Measurements from ENCODE around the gene CTDSPL. TPM values are rescaled to one million over a fixed set of nuclear protein-coding genes. Genes with fewer than 3 reads are reported as not detected.
"Not testable (repeated sequence)": the region's sequence is repeated elsewhere in the genome, so short reads cannot be mapped to it uniquely, and the experiment has no call there.

Gene CTDSPL
- total and polyA plus RNA-seq, 2 experiments from 2014 or later = 15.3 to 22.3 TPM

GRCh38 chr3:37968199-37968598 is 106.5 kb downstream of the CTDSPL start:
- Histone ChIP-seq H3K36me3 (no peaks in the 10 kb centered on the region), H3K4me1 (ENCODE audit: low read depth) (no peaks in the 10 kb centered on the region), H3K27ac (no peak overlapping the region), H3K4me3 (no peak overlapping the region), H3K27me3 (no peaks in the 10 kb centered on the region), H3K9me3 (ENCODE audit: low read depth) (no peaks in the 10 kb centered on the region)
- TF ChIP-seq CTCF (IDR thresholded peaks at IDR 0.05; ENCODE audit: low read depth, low read length) = no peak
- no peak for DNase-seq (ENCODE audit: low read depth in 1 of 2, low spot score in 1 of 2)

- H3K27me3 ChIP-seq = no peaks in the 10 kb centered on the region
- no peaks in the 10 kb centered on the region for H3K9me3 ChIP-seq (ENCODE audit: low read depth)
- no peak overlapping the region for H3K4me3 ChIP-seq
- H3K27ac ChIP-seq = no peak overlapping the region
- no peaks in the 10 kb centered on the region for H3K4me1 ChIP-seq (ENCODE audit: low read depth)
- H3K36me3 ChIP-seq = no peaks in the 10 kb centered on the region
- DNase-seq (ENCODE audit: low read depth in 1 of 2, low spot score in 1 of 2) = no peak
- no peak for TF ChIP-seq CTCF (IDR thresholded peaks at IDR 0.05; ENCODE audit: low read depth, low read length)
Observed at GRCh38 chr3:37968813-37969595, 107.3 kb downstream of the CTDSPL start.

- no peak for DNase-seq (ENCODE audit: low read depth in 1 of 2, low spot score in 1 of 2)
- H3K36me3 ChIP-seq = no peaks in the 10 kb centered on the region
- no peak overlapping the region for H3K27ac ChIP-seq
- no peaks in the 10 kb centered on the region for H3K4me1 ChIP-seq (ENCODE audit: low read depth)
- no peak for TF ChIP-seq CTCF (IDR thresholded peaks at IDR 0.05; ENCODE audit: low read depth, low read length)
- H3K27me3 ChIP-seq = no peaks in the 10 kb centered on the region
- H3K9me3 ChIP-seq (ENCODE audit: low read depth) = no peaks in the 10 kb centered on the region
- H3K4me3 ChIP-seq = no peak overlapping the region
Observed at GRCh38 chr3:37969596-37970100, 108.0 kb downstream of the CTDSPL start.

GRCh38 chr3:37970802-37971201 is 109.1 kb downstream of the CTDSPL start:
- Histone ChIP-seq H3K9me3 (ENCODE audit: low read depth) (no peaks in the 10 kb centered on the region), H3K27ac (no peak overlapping the region), H3K27me3 (no peaks in the 10 kb centered on the region), H3K4me1 (ENCODE audit: low read depth) (no peaks in the 10 kb centered on the region), H3K36me3 (peaks cover 1% of the 10 kb centered on the region), H3K4me3 (no peak overlapping the region)
- no peak for TF ChIP-seq CTCF (IDR thresholded peaks at IDR 0.05; ENCODE audit: low read depth, low read length)
- no peak for DNase-seq (ENCODE audit: low read depth in 1 of 2, low spot score in 1 of 2)

GRCh38 chr3:37971467-37971866 is 109.8 kb downstream of the CTDSPL start:
- Histone ChIP-seq H3K36me3 (peaks cover 6% of the 10 kb centered on the region), H3K9me3 (ENCODE audit: low read depth) (no peaks in the 10 kb centered on the region), H3K27me3 (no peaks in the 10 kb centered on the region), H3K4me3 (no peak overlapping the region), H3K4me1 (ENCODE audit: low read depth) (no peaks in the 10 kb centered on the region), H3K27ac (no peak overlapping the region)
- no peak for DNase-seq (ENCODE audit: low read depth in 1 of 2, low spot score in 1 of 2)
- TF ChIP-seq CTCF (IDR thresholded peaks at IDR 0.05; ENCODE audit: low read depth, low read length) = no peak

GRCh38 chr3:37972056-37972455 is 110.4 kb downstream of the CTDSPL start:
- DNase-seq (ENCODE audit: low read depth in 1 of 2, low spot score in 1 of 2); H3K4me3 ChIP-seq; H3K27me3 ChIP-seq; H3K27ac ChIP-seq; H3K4me1 ChIP-seq (ENCODE audit: low read depth); H3K9me3 ChIP-seq (ENCODE audit: low read depth); H3K36me3 ChIP-seq: not testable (repeated sequence)
